ENCODE data around the gene BPTF.
"Not testable (repeated sequence)": the region's sequence is repeated elsewhere in the genome, so short reads cannot be mapped to it uniquely, and the experiment has no call there.

Gene BPTF

DNA sequence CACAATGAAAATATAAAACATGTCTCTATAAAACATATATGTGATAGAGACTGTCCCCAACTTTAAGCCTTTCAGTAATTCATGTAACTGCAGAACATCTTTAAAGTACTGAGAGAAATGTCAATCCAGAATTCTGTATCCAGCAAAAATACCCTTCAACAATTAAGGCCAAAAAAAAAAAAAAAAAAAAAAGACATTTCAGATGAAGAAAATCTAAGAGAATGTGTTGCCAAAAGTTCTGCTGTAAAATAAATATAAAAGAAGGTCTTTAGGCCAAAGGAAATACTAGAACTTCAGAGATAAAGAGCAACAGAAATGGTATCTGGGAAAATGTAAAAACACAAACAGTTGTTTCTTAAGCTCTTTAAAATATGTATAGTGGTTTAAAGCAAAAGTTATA is 17.3 kb downstream of the BPTF start:
- peaks cover 3% of the 10 kb centered on the region for H3K36me3 Mint-ChIP-seq (ENCODE audit: insufficient read depth)
- H3K27ac Mint-ChIP-seq, result peak overlapping the region in 1 of 2 donors; percentile 29
- H3K9me3 Mint-ChIP-seq, result no peaks in the 10 kb centered on the region
- DNase-seq (no peak), ATAC-seq (replicated peaks) (no peak)
- peaks cover 31 to 48% of the 10 kb centered on the region in 2 donors for H3K4me1 Mint-ChIP-seq (ENCODE audit: low read depth in 2 of 2)
- no peak overlapping the region for H3K4me3 Mint-ChIP-seq
- H3K27me3 Mint-ChIP-seq, result no peaks in the 10 kb centered on the region

DNA sequence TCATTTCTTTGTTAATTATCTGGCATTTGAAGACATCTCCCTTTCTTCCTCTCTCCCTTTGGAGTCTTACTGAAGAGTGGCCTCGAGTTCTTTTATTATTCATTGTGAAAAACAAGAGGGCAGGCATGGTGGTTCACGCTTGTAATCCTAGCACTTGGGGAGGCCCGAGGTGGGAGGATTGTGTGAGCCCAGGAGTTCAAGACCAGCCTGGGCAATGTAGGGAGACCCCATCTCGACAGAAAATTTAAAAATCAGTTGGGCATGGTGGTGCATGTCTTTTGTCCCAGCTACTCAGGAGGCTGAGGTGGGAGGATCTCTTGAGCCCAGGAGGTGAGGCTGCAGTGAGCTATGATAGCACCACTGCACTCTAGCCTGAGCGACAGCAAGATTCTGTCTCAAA is 20.1 kb downstream of the BPTF start:
- Mint-ChIP-seq H3K27me3 (no peaks in the 10 kb centered on the region), H3K36me3 (ENCODE audit: insufficient read depth) (peaks cover 3% of the 10 kb centered on the region), H3K4me1 (ENCODE audit: low read depth in 2 of 2) (peaks cover 24 to 32% of the 10 kb centered on the region in 2 donors), H3K9me3 (no peaks in the 10 kb centered on the region), H3K4me3 (no peak overlapping the region), H3K27ac (peak overlapping the region in 1 of 2 donors; percentile 26)
- no peak for ATAC-seq (replicated peaks)
- no peak for DNase-seq

DNA sequence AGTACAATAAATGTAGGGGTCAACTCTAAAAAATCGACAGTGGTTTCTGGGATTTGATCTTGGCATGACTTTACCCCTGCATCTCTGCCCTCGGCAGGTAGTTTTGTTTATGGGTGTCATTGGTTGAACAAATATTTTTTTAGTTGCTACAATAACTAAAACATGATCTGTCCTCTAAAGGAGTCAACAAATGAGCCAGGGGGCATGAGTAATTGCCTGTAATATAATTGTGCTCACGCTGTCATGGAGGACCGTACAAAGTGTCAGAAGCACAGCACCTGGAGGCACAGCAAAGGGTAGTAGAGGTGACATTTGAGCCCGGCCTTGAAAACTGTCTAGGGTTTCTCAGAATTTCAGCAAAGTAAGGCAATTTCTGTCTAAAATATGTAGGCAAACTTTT is 22.9 kb downstream of the BPTF start:
- not testable (repeated sequence) for H3K4me3 Mint-ChIP-seq; H3K9me3 Mint-ChIP-seq; H3K27me3 Mint-ChIP-seq; H3K27ac Mint-ChIP-seq; DNase-seq; ATAC-seq (replicated peaks); H3K36me3 Mint-ChIP-seq (ENCODE audit: insufficient read depth)
- H3K4me1 Mint-ChIP-seq (ENCODE audit: low read depth in 2 of 2), result peaks cover 28 to 34% of the 10 kb centered on the region in 2 donors

DNA sequence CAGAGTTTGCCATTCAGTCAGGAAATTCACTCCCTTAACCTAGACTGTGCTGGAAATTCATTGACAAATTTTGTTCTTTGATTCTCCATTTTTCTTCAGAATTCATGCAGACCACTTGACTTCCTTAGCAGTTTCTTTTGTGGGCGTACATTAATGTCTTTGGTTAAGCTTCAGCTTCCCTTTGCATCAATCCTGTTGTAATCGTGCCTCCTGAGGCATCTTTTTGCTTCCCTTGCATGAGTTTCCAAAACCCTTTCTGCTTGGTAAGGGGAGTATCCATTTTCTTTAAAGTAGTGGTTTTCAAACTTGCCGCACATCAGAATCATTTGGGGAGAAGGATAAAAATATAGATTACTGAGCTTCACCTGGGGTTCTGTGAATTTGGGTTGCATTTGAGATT is 23.5 kb downstream of the BPTF start:
- Mint-ChIP-seq H3K4me1 (ENCODE audit: low read depth in 2 of 2) (peaks cover 30 to 39% of the 10 kb centered on the region in 2 donors), H3K27ac (peak overlapping the region; percentile 17 to 41)
- DNase-seq; H3K36me3 Mint-ChIP-seq (ENCODE audit: insufficient read depth); H3K27me3 Mint-ChIP-seq; ATAC-seq (replicated peaks); H3K4me3 Mint-ChIP-seq; H3K9me3 Mint-ChIP-seq: not testable (repeated sequence)

DNA sequence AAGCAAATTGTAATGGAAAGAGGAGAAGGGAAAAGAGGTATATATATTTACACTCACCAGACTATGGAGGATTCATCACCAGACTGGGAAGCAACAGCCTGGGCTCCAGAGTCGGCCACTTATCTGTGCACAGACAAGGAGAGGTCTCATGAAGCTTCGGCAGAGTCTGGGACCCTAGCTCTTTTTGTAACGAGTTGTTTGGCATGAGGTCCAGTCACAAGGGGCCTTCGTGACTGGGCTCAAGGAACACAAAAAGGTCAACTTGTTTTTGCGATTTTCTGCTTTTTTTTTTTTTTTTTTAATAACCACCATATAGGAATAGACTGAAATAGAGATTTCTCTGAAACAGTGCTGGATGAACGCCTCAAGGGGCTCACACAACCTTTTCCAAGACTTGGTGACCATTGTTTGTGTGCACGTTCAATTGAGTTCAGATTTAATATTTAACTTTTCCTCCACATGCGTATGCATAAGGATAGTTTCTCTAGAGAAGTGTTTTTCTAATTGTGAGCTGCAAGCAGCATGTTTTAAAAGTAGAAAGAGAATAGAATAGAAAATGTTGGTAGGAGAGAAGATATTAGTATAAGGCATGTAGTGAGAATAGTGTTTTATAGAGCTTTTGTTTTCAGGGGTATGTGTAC is 25.8 kb downstream of the BPTF start:
- no peak for ATAC-seq (replicated peaks)
- no peaks in the 10 kb centered on the region for H3K9me3 Mint-ChIP-seq
- peak overlapping the region; percentile 26 to 75 for H3K27ac Mint-ChIP-seq

DNA sequence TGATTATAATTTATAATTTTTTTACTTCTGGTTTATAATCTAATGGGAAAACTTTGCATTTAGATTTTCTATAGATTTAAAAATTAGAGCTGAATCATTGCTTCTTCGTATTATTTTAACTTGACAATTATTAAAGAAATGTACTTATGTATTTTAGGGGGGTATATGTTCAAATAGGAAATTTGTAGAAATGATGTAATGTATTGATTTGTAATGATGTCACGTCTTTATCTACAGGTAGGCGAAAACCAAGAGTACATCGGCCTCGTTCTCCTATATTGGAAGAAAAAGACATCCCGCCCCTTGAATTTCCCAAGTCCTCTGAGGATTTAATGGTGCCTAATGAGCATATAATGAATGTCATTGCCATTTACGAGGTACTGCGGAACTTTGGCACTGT is 28.4 kb downstream of the BPTF start:
- ATAC-seq (replicated peaks) (no peak), DNase-seq (no peak)
- Mint-ChIP-seq H3K27ac (peak overlapping the region in 1 of 2 donors; percentile 74), H3K36me3 (ENCODE audit: insufficient read depth) (peaks cover 32% of the 10 kb centered on the region), H3K4me3 (no peak overlapping the region), H3K4me1 (ENCODE audit: low read depth in 2 of 2) (peaks cover 40 to 65% of the 10 kb centered on the region in 2 donors), H3K27me3 (no peaks in the 10 kb centered on the region), H3K9me3 (no peaks in the 10 kb centered on the region)

More for the DNA sequence above, 25.8 kb downstream of the BPTF start:
- no peaks in the 10 kb centered on the region for H3K27me3 Mint-ChIP-seq
- H3K4me3 Mint-ChIP-seq, result no peak overlapping the region
- DNase-seq, result no peak
- peaks cover 37 to 47% of the 10 kb centered on the region in 2 donors for H3K4me1 Mint-ChIP-seq (ENCODE audit: low read depth in 2 of 2)
- H3K36me3 Mint-ChIP-seq (ENCODE audit: insufficient read depth), result peaks cover 22% of the 10 kb centered on the region

DNA sequence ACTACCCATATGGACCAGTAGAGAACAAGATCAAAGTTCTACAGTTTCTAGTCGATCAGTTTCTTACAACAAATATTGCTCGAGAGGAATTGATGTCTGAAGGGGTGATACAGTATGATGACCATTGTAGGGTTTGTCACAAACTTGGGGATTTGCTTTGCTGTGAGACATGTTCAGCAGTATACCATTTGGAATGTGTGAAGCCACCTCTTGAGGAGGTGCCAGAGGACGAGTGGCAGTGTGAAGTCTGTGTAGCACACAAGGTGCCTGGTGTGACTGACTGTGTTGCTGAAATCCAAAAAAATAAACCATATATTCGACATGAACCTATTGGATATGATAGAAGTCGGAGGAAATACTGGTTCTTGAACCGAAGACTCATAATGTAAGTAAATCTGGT is 29.1 kb downstream of the BPTF start:
- Mint-ChIP-seq H3K27me3 (no peaks in the 10 kb centered on the region), H3K4me1 (ENCODE audit: low read depth in 2 of 2) (peaks cover 40 to 66% of the 10 kb centered on the region in 2 donors), H3K36me3 (ENCODE audit: insufficient read depth) (peaks cover 32% of the 10 kb centered on the region), H3K27ac (peak overlapping the region; percentile 28 to 62), H3K4me3 (no peak overlapping the region), H3K9me3 (no peaks in the 10 kb centered on the region)
- DNase-seq (no peak), ATAC-seq (replicated peaks) (no peak)

DNA sequence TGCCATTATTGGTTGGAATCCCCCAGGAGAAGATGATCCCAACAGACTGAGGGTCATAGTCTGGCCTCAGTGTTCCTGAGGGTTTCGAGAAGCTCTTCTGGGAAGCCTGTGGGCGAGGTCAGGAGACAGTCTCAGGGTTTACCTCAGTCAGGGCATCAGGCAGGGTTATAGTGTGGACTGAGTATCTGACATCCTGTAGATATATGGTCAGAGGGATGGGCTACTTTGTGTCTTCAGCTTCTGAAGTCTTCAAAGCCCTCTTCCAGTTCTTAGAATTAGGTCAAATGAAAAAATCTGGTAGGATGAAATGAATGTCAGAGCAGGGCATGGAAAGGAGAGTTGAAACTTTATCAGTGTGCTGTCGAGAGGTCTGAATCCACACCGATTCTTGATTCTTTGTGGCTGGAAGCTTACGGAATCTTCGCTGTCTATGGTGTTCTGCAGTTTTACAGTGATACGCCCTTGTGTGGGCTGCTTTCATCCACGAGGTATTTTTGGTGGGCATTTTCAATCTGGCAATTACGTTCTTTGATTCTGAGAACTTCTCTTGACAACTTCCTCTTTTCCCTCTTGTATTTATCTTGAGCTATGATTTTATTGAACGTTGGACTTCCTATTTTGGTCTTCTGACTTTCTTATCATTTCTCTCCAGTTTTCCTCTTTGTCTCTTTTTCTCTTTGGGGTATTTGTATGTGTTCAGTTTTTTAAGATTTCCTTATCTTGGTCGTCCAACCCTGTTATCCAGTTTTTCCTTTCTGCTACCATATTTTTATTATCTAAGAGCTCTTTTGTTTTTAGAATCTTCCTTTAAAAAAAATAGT is 30.4 kb downstream of the BPTF start:
- Mint-ChIP-seq H3K4me3 (peak overlapping the region; percentile 54 to 59), H3K36me3 (ENCODE audit: insufficient read depth) (peaks cover 32% of the 10 kb centered on the region), H3K4me1 (ENCODE audit: low read depth in 2 of 2) (peaks cover 42 to 69% of the 10 kb centered on the region in 2 donors), H3K27me3 (no peaks in the 10 kb centered on the region), H3K27ac (peak overlapping the region; percentile 28 to 62), H3K9me3 (no peaks in the 10 kb centered on the region)
- DNase-seq (no peak), ATAC-seq (replicated peaks) (no peak)

DNA sequence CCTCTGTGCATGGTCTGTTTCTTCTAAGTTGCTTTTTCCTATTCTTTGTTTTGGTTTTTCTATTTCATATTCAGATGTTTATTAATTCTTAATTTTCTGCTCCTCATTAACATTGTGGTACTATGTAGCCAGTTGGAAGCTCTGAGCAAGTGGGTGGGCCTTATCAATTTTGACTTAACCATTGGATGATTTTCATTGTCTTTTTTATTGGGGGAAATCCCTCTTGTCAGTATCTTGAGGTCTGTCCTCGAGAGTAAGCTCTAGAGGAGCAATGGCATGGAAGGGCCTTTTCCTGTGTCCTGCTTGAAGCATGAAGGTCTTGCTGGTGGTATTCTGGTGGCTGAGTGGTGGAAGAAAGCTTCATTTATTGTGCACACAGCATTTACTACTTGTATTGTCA is 31.1 kb downstream of the BPTF start:
- not testable (repeated sequence) for ATAC-seq (replicated peaks); DNase-seq; H3K27me3 Mint-ChIP-seq; H3K9me3 Mint-ChIP-seq
- Mint-ChIP-seq H3K27ac (peak overlapping the region; percentile 28 to 62), H3K4me1 (ENCODE audit: low read depth in 2 of 2) (peaks cover 42 to 70% of the 10 kb centered on the region in 2 donors), H3K4me3 (peak overlapping the region; percentile 19 to 54), H3K36me3 (ENCODE audit: insufficient read depth) (peaks cover 35% of the 10 kb centered on the region)

DNA sequence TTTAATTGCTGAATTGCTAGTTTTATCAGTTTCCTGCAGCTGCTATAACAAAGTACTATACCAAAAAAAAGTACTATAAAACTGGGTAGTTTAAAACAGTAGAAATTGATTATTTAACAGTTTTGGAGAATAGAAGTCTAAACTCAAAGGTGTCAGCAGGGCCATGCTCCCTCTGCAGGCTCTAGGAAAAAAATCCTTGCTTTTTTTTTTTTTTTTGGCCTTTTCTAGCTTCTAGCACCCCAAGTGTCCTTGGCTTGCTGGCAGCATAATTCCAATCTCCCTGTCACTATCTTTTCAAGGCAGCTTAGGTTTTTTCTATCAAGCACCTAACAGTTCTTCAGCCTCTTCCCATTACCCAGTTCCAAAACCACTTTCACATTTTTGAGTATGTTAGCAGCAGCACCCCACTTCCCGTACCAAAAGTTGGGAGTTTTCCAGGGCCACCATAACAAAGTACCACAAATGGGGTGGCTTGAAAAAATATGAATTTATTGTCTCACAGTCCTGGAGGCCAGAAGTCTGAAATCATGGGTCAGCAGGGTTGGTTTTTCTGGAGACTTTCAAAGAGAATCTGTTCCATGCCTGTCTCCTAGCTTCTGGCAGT is 37.4 kb downstream of the BPTF start:
- Mint-ChIP-seq H3K27ac (peak overlapping the region; percentile 73 to 79), H3K4me3 (no peak overlapping the region)

DNA sequence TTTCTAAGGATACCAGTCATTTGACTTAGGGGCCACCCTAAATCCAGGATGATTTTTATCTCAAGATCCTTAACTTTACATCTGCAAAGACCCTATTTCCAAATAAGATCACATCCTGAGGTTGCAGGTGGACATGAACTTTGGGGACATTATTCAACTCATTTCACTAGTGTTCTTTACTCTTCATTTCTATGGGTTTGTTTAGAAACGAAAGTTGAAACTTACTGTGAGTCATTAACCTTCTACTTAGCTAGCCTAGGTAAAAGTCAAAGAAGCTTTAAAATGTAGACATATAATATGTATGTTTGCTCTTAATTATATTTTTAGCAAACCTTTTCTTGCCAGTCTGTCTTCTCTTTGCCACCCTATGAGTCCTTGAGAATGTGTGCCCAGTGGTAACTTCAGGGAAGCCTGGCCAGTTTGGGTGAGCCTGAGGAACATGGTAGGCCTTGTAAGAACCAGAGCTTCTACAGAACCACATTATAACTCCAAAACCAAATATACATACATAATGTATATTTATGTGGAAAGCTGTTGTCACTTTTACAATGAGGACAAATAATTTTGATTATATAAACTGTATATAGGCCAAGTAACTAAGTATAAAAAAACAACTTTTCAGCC is 38.4 kb downstream of the BPTF start:
- peak overlapping the region; percentile 79 to 93 for H3K27ac Mint-ChIP-seq
- no peak for ATAC-seq (replicated peaks)
- H3K4me1 Mint-ChIP-seq (ENCODE audit: low read depth in 2 of 2), result peaks cover 38 to 53% of the 10 kb centered on the region in 2 donors
- peaks cover 13% of the 10 kb centered on the region for H3K36me3 Mint-ChIP-seq (ENCODE audit: insufficient read depth)
- H3K4me3 Mint-ChIP-seq, result peak overlapping the region in 1 of 2 donors; percentile 47
- H3K9me3 Mint-ChIP-seq, result no peaks in the 10 kb centered on the region
- no peaks in the 10 kb centered on the region for H3K27me3 Mint-ChIP-seq
- DNase-seq, result no peak

More for the DNA sequence above, 37.4 kb downstream of the BPTF start:
- DNase-seq, result no peak
- Mint-ChIP-seq H3K36me3 (ENCODE audit: insufficient read depth) (peaks cover 18% of the 10 kb centered on the region), H3K9me3 (no peaks in the 10 kb centered on the region), H3K4me1 (ENCODE audit: low read depth in 2 of 2) (peaks cover 36 to 55% of the 10 kb centered on the region in 2 donors), H3K27me3 (no peaks in the 10 kb centered on the region)
- ATAC-seq (replicated peaks), result no peak

DNA sequence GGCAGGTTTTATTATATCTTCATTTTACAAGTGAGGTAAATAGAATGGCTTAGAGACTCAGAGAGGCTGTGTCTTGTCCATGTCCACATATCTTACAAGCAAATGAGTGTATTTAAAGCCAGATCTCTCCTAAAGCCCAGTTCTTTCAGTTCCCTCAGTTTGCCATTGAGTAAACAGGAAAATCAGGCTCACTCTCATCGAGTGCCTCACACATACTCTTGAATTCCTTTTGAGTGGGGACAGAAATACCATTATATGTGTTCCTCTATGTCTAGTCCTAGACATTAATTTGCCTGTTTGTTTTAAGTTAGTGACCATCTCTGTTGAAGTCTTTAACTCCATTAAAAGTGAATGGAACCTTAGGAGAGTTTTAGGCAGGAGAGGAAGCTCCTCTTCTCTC is 40.1 kb downstream of the BPTF start:
- Mint-ChIP-seq H3K4me3 (no peak overlapping the region), H3K4me1 (ENCODE audit: low read depth in 2 of 2) (peaks cover 36 to 47% of the 10 kb centered on the region in 2 donors), H3K27ac (peak overlapping the region; percentile 14 to 49), H3K27me3 (no peaks in the 10 kb centered on the region), H3K36me3 (ENCODE audit: insufficient read depth) (peaks cover 21% of the 10 kb centered on the region), H3K9me3 (no peaks in the 10 kb centered on the region)
- ATAC-seq (replicated peaks) (no peak), DNase-seq (no peak)

DNA sequence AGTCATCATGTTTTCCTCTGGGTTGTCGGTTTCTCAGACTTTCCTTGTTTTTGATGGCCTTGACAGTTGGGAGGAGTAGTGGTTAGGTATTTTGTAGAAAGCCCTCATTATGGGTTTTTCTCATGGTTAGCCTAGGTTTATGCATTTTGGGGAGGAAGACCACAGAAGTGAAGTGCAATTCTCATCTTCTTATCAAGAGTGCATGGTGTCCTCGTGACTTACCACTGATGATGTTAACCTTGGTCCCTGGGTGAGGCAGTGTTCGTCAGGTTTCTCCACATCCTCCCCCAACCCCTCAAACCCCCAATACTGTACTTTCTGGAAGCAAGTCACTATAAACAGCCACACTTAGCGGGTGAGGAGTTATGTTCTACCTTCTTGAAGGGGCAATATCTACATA is 42.3 kb downstream of the BPTF start:
- DNase-seq (no peak), ATAC-seq (replicated peaks) (peak; percentile 81)
- Mint-ChIP-seq H3K4me1 (ENCODE audit: low read depth in 2 of 2) (peaks cover 29 to 32% of the 10 kb centered on the region in 2 donors), H3K4me3 (no peak overlapping the region), H3K27ac (peak overlapping the region; percentile 36 to 85), H3K9me3 (no peaks in the 10 kb centered on the region), H3K27me3 (no peaks in the 10 kb centered on the region), H3K36me3 (ENCODE audit: insufficient read depth) (peaks cover 22% of the 10 kb centered on the region)

All from effector memory CD8-positive, alpha-beta T cell (primary cell).